Nephron progenitor cell (in vitro differentiated cells): ENCODE results near the gene CCDC110.

Source experiments
- DNase-seq: peaks from one replicate; pipeline ENCODE4 v3.0.0; 2021
- H3K27ac Mint-ChIP-seq: 2 replicates; pipeline ENCODE4 v1.8.0; 2021; ENCODE audit warnings: mild to moderate bottlenecking, moderate library complexity, mixed read lengths
- H3K27me3 Mint-ChIP-seq: 2 replicates; pipeline ENCODE4 v1.8.0; 2021; ENCODE audit warnings: mild to moderate bottlenecking, low read depth, mixed read lengths; ENCODE audit not compliant: poor library complexity
- H3K36me3 Mint-ChIP-seq: 2 replicates; pipeline ENCODE4 v1.8.0; 2021; ENCODE audit warnings: low read depth, mixed read lengths
- H3K4me1 Mint-ChIP-seq: 2 replicates; pipeline ENCODE4 v1.8.0; 2021; ENCODE audit warnings: mixed read lengths
- H3K4me3 Mint-ChIP-seq: 2 replicates; pipeline ENCODE4 v1.8.0; 2021; ENCODE audit warnings: mild to moderate bottlenecking, moderate library complexity, mixed read lengths
- H3K9me3 Mint-ChIP-seq: 2 replicates; pipeline ENCODE4 v1.8.0; 2021; ENCODE audit warnings: mild to moderate bottlenecking, moderate library complexity, mixed read lengths
- CTCF ChIP-seq: fragments of 200-600 bp; sonication (generic); IDR thresholded peaks from 2 replicates; pipeline ENCODE4 v1.5.0; 2021; ENCODE audit warnings: antibody characterized with exemption

The CCDC110 gene

GRCh38 chr4:185396724-185397385, 74.7 kb downstream of the CCDC110 start, which contains the start of gene ANKRD37:
TSS of gene ANKRD37 (plus strand) at chr4:185396841. CDS start at chr4:185396924, 83 bp downstream.
- peaks cover 37% of the 10 kb centered on the region for H3K36me3 Mint-ChIP-seq

GRCh38 chr4:185395956-185396723, 75.4 kb downstream of the CCDC110 start:
- H3K4me3 Mint-ChIP-seq, result peak overlapping the region; percentile 89

More at GRCh38 chr4:185396724-185397385, 74.7 kb downstream of the CCDC110 start, which contains the start of gene ANKRD37:
- peak within 1 kb of the TSS; percentile 89 for H3K27ac Mint-ChIP-seq
- DNase-seq, result no peak
- no peak for TF ChIP-seq CTCF
- H3K27me3 Mint-ChIP-seq, result no peaks in the 10 kb centered on the region
- peak within 1 kb of the TSS; percentile 89 for H3K4me3 Mint-ChIP-seq
- peaks cover 22% of the 10 kb centered on the region for H3K4me1 Mint-ChIP-seq
- peaks cover 3% of the 10 kb centered on the region for H3K9me3 Mint-ChIP-seq

DNA sequence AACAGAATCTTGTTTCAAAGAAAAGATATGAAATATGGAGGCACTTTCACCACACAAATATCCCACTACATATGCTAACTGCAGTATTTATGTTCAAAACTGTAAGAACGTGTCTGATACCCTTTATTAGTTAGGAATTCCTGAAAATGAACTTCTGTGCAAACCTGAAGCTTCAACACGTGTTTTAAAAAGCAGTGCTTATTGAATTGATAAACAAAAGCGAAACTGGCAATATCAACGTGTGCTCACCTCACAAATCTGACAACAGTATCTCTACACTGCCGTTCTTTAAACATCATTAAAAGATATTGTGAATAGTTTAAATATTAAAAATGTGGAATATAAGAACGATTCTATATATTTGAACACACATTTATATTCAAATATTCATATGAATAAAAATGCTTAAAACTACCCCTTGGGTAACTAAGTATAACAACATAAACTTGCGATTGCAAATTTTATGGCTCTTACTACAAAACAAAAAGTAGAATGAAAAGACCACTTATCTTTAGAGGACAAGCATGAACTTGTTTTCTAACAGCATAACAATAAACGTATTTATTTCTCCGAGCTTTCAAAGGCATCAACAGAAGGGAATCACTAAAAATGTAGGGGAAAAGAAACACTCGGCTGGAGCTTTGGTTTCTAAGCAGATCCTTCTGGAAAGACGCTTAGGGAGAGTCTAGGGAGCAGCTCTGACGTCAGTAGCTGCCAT, 76.1 kb downstream of the CCDC110 start, which contains the start of gene LRP2BP:
Gene LRP2BP, minus strand, starts transcription at position 687 of the 718 bp plus-strand sequence. CDS start 17,738 bp downstream, outside the sequence.
- peaks cover 22% of the 10 kb centered on the region for H3K4me1 Mint-ChIP-seq
- peak within 1 kb of the TSS; percentile 89 for H3K4me3 Mint-ChIP-seq
- peaks cover 37% of the 10 kb centered on the region for H3K36me3 Mint-ChIP-seq
- no peak for TF ChIP-seq CTCF
- H3K27me3 Mint-ChIP-seq, result no peaks in the 10 kb centered on the region
- H3K9me3 Mint-ChIP-seq, result peaks cover 12% of the 10 kb centered on the region
- peak within 1 kb of the TSS; percentile 89 for H3K27ac Mint-ChIP-seq
- DNase-seq, result no peak

More at GRCh38 chr4:185395956-185396723, 75.4 kb downstream of the CCDC110 start:
- peak; percentile 96 for DNase-seq
- Mint-ChIP-seq H3K9me3 (peaks cover 9% of the 10 kb centered on the region), H3K27me3 (no peaks in the 10 kb centered on the region), H3K27ac (peak overlapping the region; percentile 89), H3K4me1 (peaks cover 22% of the 10 kb centered on the region), H3K36me3 (peaks cover 39% of the 10 kb centered on the region)
- TF ChIP-seq CTCF, result no peak
